HepG2 (cell line): Measurements from ENCODE around the gene MEDAG. TPM values are rescaled to one million over a fixed set of nuclear protein-coding genes. Genes with fewer than 3 reads are reported as not detected.

Experiments used
- CBX2 ChIP-seq, 2 experiments: fragments of 200-600 bp in 1 of 2; sonication (generic); formaldehyde crosslinking in 1 of 2; IDR thresholded peaks; 2 replicates each; pipeline versions ENCODE4 v1.7.0 to v1.8.1; 2018 to 2022; ENCODE audit warnings: low read depth in 2 of 2, low read length in 1 of 2, mild to moderate bottlenecking in 1 of 2, missing genetic modification reagents in 1 of 2
- HMG20A ChIP-seq: IDR thresholded peaks from 2 replicates; pipeline ENCODE4 v1.6.1; 2016; ENCODE audit warnings: borderline replicate concordance
- HMGA1 ChIP-seq: sonication (generic); formaldehyde crosslinking; conservative IDR thresholded peaks from 2 replicates; pipeline ENCODE4 v1.4.0; 2020; ENCODE audit warnings: missing genetic modification reagents
- SOX5 ChIP-seq: IDR thresholded peaks from 2 replicates; pipeline ENCODE4 v1.6.1; 2016; ENCODE audit warnings: borderline replicate concordance
- ZNF562 ChIP-seq: sonication (generic); formaldehyde crosslinking; IDR thresholded peaks from 2 replicates; pipeline ENCODE4 v1.8.0; 2022; ENCODE audit warnings: missing genetic modification reagents, borderline replicate concordance
- ZNF569 ChIP-seq: sonication (generic); formaldehyde crosslinking; IDR thresholded peaks from 2 replicates; pipeline ENCODE4 v1.5.0; 2020; ENCODE audit warnings: mild to moderate bottlenecking, missing genetic modification reagents, moderate library complexity, borderline replicate concordance
- ZNF788 ChIP-seq: sonication (generic); formaldehyde crosslinking; IDR thresholded peaks from 2 replicates; pipeline ENCODE4 v1.5.0; 2020; ENCODE audit warnings: mild to moderate bottlenecking, missing genetic modification reagents, borderline replicate concordance
- ZSCAN25 ChIP-seq: sonication (generic); formaldehyde crosslinking; IDR thresholded peaks from 2 replicates; pipeline ENCODE4 v1.8.0; 2022; ENCODE audit warnings: mild to moderate bottlenecking, missing genetic modification reagents
- polyA plus RNA-seq, 8 experiments: library from polyadenylated mRNA; depleted of rRNA in 3 of 8; stranded (reverse) in 7 of 8; unstranded in 1 of 8; fragments of >200 nt; fragmentation: Illumina TruSeq in 4 of 8; extraction: Trizol in 4 of 8; gene quantifications; 2 replicates each; pipeline versions ENCODE4 v1.2.1 to v1.2.3, GENCODE V29; 2011 to 2016; ENCODE audit warnings: low read depth in 4 of 8, missing spikeins in 1 of 8, mixed read lengths in 1 of 8; ENCODE audit not compliant: insufficient read depth in 1 of 8
- total RNA-seq, 5 experiments: library from RNA; depleted of rRNA; stranded (reverse); fragments of >200 nt; fragmentation: Illumina TruSeq; extraction: Trizol; gene quantifications; 2 replicates each; pipeline ENCODE4 v1.2.3, GENCODE V29; 2016; ENCODE audit warnings: low read depth in 1 of 5
- TF ChIP-seq, protein P1 (sequence below), 2 experiments: fragments of 450-650 bp in 1 of 2; sonication (generic) in 1 of 2; formaldehyde crosslinking in 1 of 2; IDR thresholded peaks; 2 replicates each; pipeline versions ENCODE4 v1.6.1 to v1.8.0; 2016 to 2022; ENCODE audit warnings: antibody characterized with exemption in 1 of 2, mild to moderate bottlenecking in 1 of 2, missing genetic modification reagents in 1 of 2
- TF ChIP-seq, protein P2 (sequence below): sonication (generic); formaldehyde crosslinking; IDR thresholded peaks from 2 replicates; pipeline ENCODE4 v1.4.0; 2020; ENCODE audit warnings: mild to moderate bottlenecking, missing genetic modification reagents

The MEDAG gene
- total and polyA plus RNA-seq, 2 of the 13 experiments (the other 11 are each of a cell fraction or from before 2014, with no cell fraction given): not detected

DNA sequence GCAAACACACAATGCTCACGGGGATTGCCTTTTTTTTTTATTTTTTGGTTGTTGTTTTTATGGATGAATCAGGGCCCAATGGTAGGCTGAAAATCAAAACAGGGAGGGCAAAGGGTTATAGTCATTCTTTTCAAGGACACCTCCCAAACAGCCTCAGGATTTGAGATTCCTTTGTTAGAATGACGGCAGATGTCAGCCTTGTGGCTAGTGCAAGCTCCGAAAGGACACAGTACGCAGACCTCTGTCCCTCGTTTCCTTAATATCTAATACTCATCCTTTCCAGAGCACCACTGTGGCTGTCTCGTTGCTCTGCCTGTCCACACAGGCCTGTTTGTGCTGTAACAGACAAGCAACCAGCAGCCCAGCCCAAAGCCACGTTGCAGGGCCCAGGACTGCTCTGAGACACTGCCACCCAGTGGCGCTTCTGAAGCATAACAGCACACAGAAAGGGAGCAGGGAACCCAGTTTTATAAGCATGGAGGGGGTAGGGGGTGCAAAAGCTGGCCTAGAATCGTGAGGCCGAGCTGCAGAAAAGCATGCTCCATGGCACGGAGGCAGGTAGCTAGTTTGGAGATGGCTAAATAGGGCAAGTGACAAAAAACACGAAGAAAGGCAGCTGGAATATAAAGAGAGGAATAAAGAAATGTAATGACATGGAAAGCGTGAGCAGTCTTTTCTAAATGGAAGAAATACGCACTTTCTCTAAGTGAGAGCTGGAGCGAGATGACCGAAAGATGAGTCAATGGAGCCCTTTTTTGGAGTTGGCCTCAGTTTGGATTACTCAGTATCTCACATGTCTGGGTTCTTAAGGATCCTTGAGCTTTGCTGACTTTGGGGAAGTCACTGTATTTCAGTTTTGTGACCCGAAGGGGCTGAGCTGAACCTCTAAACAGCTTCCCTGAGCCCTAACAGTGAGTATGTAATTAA, 40.7 kb upstream of the MEDAG start (continued):
- TF ChIP-seq, protein P1, sequence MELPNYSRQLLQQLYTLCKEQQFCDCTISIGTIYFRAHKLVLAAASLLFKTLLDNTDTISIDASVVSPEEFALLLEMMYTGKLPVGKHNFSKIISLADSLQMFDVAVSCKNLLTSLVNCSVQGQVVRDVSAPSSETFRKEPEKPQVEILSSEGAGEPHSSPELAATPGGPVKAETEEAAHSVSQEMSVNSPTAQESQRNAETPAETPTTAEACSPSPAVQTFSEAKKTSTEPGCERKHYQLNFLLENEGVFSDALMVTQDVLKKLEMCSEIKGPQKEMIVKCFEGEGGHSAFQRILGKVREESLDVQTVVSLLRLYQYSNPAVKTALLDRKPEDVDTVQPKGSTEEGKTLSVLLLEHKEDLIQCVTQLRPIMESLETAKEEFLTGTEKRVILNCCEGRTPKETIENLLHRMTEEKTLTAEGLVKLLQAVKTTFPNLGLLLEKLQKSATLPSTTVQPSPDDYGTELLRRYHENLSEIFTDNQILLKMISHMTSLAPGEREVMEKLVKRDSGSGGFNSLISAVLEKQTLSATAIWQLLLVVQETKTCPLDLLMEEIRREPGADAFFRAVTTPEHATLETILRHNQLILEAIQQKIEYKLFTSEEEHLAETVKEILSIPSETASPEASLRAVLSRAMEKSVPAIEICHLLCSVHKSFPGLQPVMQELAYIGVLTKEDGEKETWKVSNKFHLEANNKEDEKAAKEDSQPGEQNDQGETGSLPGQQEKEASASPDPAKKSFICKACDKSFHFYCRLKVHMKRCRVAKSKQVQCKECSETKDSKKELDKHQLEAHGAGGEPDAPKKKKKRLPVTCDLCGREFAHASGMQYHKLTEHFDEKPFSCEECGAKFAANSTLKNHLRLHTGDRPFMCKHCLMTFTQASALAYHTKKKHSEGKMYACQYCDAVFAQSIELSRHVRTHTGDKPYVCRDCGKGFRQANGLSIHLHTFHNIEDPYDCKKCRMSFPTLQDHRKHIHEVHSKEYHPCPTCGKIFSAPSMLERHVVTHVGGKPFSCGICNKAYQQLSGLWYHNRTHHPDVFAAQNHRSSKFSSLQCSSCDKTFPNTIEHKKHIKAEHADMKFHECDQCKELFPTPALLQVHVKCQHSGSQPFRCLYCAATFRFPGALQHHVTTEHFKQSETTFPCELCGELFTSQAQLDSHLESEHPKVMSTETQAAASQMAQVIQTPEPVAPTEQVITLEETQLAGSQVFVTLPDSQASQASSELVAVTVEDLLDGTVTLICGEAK (IDR thresholded peaks at IDR 0.05): no peak
- TF ChIP-seq, protein P1 (CRISPR knock-in tag; IDR thresholded peaks at IDR 0.05): no peak
- TF ChIP-seq HMG20A (CRISPR knock-in tag) (peak; percentile 48; the same call in 1 of the 2 replicates), CBX2 (IDR thresholded peaks at IDR 0.05; ENCODE audit: low read depth, low read length) (no peak), CBX2 (CRISPR knock-in tag; IDR thresholded peaks at IDR 0.05; ENCODE audit: low read depth) (no peak), ZSCAN25 (CRISPR knock-in tag) (peak; percentile 48; the same call in 1 of the 2 replicates), ZNF569 (CRISPR knock-in tag) (no peak), ZNF788 (peak; percentile 42; the same call in 1 of the 2 replicates), SOX5 (peak; percentile 56; the same call in 1 of the 2 replicates), HMGA1 (no peak), ZNF562 (CRISPR knock-in tag) (no peak)
- TF ChIP-seq, protein P2, sequence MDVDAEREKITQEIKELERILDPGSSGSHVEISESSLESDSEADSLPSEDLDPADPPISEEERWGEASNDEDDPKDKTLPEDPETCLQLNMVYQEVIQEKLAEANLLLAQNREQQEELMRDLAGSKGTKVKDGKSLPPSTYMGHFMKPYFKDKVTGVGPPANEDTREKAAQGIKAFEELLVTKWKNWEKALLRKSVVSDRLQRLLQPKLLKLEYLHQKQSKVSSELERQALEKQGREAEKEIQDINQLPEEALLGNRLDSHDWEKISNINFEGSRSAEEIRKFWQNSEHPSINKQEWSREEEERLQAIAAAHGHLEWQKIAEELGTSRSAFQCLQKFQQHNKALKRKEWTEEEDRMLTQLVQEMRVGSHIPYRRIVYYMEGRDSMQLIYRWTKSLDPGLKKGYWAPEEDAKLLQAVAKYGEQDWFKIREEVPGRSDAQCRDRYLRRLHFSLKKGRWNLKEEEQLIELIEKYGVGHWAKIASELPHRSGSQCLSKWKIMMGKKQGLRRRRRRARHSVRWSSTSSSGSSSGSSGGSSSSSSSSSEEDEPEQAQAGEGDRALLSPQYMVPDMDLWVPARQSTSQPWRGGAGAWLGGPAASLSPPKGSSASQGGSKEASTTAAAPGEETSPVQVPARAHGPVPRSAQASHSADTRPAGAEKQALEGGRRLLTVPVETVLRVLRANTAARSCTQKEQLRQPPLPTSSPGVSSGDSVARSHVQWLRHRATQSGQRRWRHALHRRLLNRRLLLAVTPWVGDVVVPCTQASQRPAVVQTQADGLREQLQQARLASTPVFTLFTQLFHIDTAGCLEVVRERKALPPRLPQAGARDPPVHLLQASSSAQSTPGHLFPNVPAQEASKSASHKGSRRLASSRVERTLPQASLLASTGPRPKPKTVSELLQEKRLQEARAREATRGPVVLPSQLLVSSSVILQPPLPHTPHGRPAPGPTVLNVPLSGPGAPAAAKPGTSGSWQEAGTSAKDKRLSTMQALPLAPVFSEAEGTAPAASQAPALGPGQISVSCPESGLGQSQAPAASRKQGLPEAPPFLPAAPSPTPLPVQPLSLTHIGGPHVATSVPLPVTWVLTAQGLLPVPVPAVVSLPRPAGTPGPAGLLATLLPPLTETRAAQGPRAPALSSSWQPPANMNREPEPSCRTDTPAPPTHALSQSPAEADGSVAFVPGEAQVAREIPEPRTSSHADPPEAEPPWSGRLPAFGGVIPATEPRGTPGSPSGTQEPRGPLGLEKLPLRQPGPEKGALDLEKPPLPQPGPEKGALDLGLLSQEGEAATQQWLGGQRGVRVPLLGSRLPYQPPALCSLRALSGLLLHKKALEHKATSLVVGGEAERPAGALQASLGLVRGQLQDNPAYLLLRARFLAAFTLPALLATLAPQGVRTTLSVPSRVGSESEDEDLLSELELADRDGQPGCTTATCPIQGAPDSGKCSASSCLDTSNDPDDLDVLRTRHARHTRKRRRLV (CRISPR knock-in tag): no peak
